Measurements from ENCODE around the gene QPRT.
A peak's percentile ranks its signal among the peaks of the same experiment; 100 is the strongest.
"Not testable (repeated sequence)": the region's sequence is repeated elsewhere in the genome, so short reads cannot be mapped to it uniquely, and the experiment has no call there.

Gene QPRT

GRCh38 chr16:29699324-29700219, 20.6 kb downstream of the QPRT start:
- ChIA-PET POLR2A (ENCODE audit: low non-redundant PET) (no interaction called here), CTCF (interaction anchor here (0.6 to 2.2 kb wide), 10 partner anchors 8 to 342 kb away, joined by 3 to 8 read pairs (median 5); no protein-coding TSS in a partner anchor)
- no peak for DNase-seq (ENCODE audit: low spot score)
- H3K27ac ChIP-seq, result no peak overlapping the region
- no peak for TF ChIP-seq CTCF (conservative IDR thresholded peaks at IDR 0.05; ENCODE audit: low read depth)

- peak; percentile 84 for TF ChIP-seq CTCF (conservative IDR thresholded peaks at IDR 0.05; ENCODE audit: low read depth)
- POLR2A ChIA-PET (ENCODE audit: low non-redundant PET), result no interaction called here
- peak; percentile 90 for DNase-seq (ENCODE audit: low spot score)
Observed at GRCh38 chr16:29700253-29700987, 21.4 kb downstream of the QPRT start.

GRCh38 chr16:29701214-29701555, 22.2 kb downstream of the QPRT start:
- ChIA-PET POLR2A (ENCODE audit: low non-redundant PET) (no interaction called here), CTCF (interaction anchor here (0.8 to 2.2 kb wide), 5 partner anchors 10 to 341 kb away, joined by 3 to 7 read pairs (median 5); no protein-coding TSS in a partner anchor)
- TF ChIP-seq CTCF (conservative IDR thresholded peaks at IDR 0.05; ENCODE audit: low read depth), result no peak
- H3K27ac ChIP-seq, result no peak overlapping the region
- DNase-seq (ENCODE audit: low spot score), result no peak

More at GRCh38 chr16:29700253-29700987, 21.4 kb downstream of the QPRT start:
- H3K27ac ChIP-seq, result no peak overlapping the region
- CTCF ChIA-PET, result interaction anchor here (0.6 to 2.2 kb wide), 12 partner anchors 9 to 457 kb away, joined by 3 to 8 read pairs (median 5); no protein-coding TSS in a partner anchor

- no peak for TF ChIP-seq CTCF (conservative IDR thresholded peaks at IDR 0.05; ENCODE audit: low read depth)
- CTCF ChIA-PET, result interaction anchor here (0.8 kb wide), 1 partner anchor 329 kb away, joined by 3 read pairs; no protein-coding TSS in a partner anchor
- POLR2A ChIA-PET (ENCODE audit: low non-redundant PET), result no interaction called here
- H3K27ac ChIP-seq, result no peak overlapping the region
- DNase-seq (ENCODE audit: low spot score), result no peak
Observed at GRCh38 chr16:29702269-29702668, 23.3 kb downstream of the QPRT start.

GRCh38 chr16:29705030-29705429, 26.1 kb downstream of the QPRT start:
- ChIA-PET CTCF (no interaction called here), POLR2A (ENCODE audit: low non-redundant PET) (no interaction called here)
- DNase-seq (ENCODE audit: low spot score), result no peak
- no peak for TF ChIP-seq CTCF (conservative IDR thresholded peaks at IDR 0.05; ENCODE audit: low read depth)
- H3K27ac ChIP-seq, result no peak overlapping the region

- DNase-seq (ENCODE audit: low spot score); H3K27ac ChIP-seq; POLR2A ChIA-PET (ENCODE audit: low non-redundant PET); CTCF ChIA-PET: not testable (repeated sequence)
Observed at GRCh38 chr16:29707160-29707559, 28.2 kb downstream of the QPRT start.

All from RWPE1 (cell line).